ENCODE data around the gene VN1R2. TPM values are rescaled to one million over a fixed set of nuclear protein-coding genes. Genes with fewer than 3 reads are reported as not detected.
A peak's percentile ranks its signal among the peaks of the same experiment; 100 is the strongest.
"Not testable (repeated sequence)": the region's sequence is repeated elsewhere in the genome, so short reads cannot be mapped to it uniquely, and the experiment has no call there.

Gene VN1R2, protein sequence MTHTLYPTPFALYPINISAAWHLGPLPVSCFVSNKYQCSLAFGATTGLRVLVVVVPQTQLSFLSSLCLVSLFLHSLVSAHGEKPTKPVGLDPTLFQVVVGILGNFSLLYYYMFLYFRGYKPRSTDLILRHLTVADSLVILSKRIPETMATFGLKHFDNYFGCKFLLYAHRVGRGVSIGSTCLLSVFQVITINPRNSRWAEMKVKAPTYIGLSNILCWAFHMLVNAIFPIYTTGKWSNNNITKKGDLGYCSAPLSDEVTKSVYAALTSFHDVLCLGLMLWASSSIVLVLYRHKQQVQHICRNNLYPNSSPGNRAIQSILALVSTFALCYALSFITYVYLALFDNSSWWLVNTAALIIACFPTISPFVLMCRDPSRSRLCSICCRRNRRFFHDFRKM
- total RNA-seq (not detected), polyA plus RNA-seq (not detected)
- long read RNA-seq, donor 1 = 0 reads
- long read RNA-seq, donor 2 = 0 reads
- long read RNA-seq, donor 3 = 0 reads
- long read RNA-seq, donor 4 = 0 reads
- long read RNA-seq, donor 5 = 0 reads
- long read RNA-seq, donor 6 = 0 reads
- long read RNA-seq, donor 7 = 0 reads
- long read RNA-seq, donor 8 = 0 reads
- long read RNA-seq, donor 9 = 0 reads
- long read RNA-seq, donor 10 = 0 reads

DNA sequence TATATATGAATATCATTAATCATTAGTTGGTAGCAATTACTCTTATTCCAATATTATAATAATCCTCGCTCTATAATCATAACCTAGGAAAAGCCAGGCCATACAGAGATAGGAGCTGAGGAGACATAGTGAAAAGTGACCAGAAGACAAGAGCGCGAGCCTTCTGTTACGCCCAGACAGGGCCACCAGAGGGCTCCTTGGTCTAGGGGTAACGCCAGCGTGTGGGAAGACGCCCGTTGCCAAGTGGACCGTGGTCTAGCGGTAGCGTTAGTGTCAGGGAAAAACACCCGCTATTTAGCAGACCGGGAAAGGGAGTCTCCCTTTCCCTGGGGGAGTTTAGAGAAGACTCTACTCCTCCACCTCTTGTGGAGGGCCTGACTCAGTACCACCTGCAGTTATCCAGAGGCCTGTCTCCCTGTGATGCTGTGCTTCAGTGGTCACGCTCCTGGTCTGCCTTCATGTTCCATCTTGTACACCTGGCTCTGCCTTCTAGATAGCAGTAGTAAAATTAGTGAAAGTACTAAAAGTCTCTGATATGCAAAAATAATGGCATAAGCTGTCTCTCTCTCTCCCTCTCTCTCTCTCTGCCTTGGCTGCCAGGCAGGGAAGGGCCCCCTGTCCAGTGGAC is at the start of gene VN1R2:
Gene VN1R2 (plus strand): TSS at position 578 of the 628 bp plus-strand sequence. CDS start 84 bp downstream, outside the sequence.
- H3K27ac ChIP-seq; DNase-seq; intact Hi-C loops (cut with DNase I); H3K27me3 ChIP-seq; H3K36me3 ChIP-seq (replicated peaks in 1 of 2); H3K4me3 ChIP-seq; H3K9me3 ChIP-seq (replicated peaks in 1 of 3); H3K4me1 ChIP-seq (replicated peaks in 1 of 2): not testable (repeated sequence)
- WGBS, 4 donors = 60 to 65% (median 63%) methylated on average over 14 of the region's 14 CpGs

DNA sequence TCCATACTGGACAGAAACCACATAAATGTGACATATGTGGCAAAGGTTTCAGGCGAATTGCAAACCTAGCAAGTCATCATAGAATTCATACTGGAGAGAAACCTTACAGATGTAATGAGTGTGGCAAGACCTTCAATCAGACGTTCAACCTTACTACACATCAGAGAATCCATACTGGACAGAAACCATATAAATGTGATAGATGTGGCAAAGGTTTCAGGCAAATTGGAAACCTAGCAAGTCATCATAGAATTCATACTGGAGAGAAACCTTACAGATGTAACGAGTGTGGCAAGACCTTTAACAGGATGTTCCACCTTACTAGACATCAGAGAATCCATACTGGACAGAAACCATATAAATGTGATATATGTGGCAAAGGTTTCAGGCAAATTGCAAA is 46.5 kb upstream of the VN1R2 start:
- intact Hi-C loops (cut with DNase I); H3K27me3 ChIP-seq; H3K4me1 ChIP-seq (replicated peaks in 1 of 2); H3K27ac ChIP-seq; DNase-seq: not testable (repeated sequence)
- Histone ChIP-seq H3K4me3 (peak overlapping the region in 1 of 4 donors; percentile 41), H3K36me3 (replicated peaks in 1 of 2) (peaks cover 0 to 12% of the 10 kb centered on the region in 2 donors), H3K9me3 (replicated peaks in 1 of 3) (peaks cover 12 to 91% (median 12%) of the 10 kb centered on the region in 3 donors)
- WGBS, 4 donors = 86 to 96% (median 91%) methylated on average over 3 of the region's 3 CpGs

DNA sequence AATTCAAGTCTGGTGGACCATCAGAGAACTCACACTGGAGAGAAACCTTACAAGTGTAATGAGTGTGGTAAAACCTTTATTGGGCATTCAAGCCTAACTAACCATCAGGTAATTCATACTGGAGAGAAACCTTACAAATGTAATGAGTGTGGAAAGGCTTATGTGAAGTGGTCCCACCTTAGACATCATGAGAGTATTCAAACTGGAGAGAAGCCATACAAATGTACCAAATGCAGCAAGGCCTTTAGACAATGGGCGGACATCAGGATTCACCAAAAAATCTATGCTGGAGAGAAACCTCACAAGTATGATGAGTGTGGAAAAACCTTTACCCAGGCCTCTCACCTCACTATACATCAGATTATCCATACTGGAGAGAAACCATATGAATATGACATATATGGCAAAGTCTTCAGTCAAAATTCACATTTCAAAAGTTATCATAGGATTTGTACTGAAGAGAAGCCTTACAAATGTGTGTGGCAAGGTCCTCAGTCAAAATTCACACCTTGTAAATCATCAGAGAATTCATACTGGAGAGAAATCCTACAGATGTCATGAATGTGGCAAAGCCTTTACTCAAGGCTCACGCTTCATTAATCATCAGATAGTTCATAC is 45.3 kb upstream of the VN1R2 start:
- peak overlapping the region in 1 of 4 donors; percentile 21 for H3K4me3 ChIP-seq
- 98 to 100% (median 98%) methylated on average over 2 of the region's 2 CpGs for WGBS, 4 donors
- DNase-seq = no peak
- TF ChIP-seq POLR2A (IDR thresholded peaks at IDR 0.05) = no peak
- TF ChIP-seq, protein P1, sequence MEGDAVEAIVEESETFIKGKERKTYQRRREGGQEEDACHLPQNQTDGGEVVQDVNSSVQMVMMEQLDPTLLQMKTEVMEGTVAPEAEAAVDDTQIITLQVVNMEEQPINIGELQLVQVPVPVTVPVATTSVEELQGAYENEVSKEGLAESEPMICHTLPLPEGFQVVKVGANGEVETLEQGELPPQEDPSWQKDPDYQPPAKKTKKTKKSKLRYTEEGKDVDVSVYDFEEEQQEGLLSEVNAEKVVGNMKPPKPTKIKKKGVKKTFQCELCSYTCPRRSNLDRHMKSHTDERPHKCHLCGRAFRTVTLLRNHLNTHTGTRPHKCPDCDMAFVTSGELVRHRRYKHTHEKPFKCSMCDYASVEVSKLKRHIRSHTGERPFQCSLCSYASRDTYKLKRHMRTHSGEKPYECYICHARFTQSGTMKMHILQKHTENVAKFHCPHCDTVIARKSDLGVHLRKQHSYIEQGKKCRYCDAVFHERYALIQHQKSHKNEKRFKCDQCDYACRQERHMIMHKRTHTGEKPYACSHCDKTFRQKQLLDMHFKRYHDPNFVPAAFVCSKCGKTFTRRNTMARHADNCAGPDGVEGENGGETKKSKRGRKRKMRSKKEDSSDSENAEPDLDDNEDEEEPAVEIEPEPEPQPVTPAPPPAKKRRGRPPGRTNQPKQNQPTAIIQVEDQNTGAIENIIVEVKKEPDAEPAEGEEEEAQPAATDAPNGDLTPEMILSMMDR (IDR thresholded peaks at IDR 0.05) = no peak
- no peaks in the 10 kb centered on the region for H3K4me1 ChIP-seq (replicated peaks in 1 of 2)
- intact Hi-C loops (cut with DNase I) = no loop called here
- peaks cover 0 to 12% of the 10 kb centered on the region in 2 donors for H3K36me3 ChIP-seq (replicated peaks in 1 of 2)
- H3K27ac ChIP-seq = no peak overlapping the region
- H3K9me3 ChIP-seq (replicated peaks in 1 of 3) = peaks cover 12 to 99% (median 12%) of the 10 kb centered on the region in 3 donors
- H3K27me3 ChIP-seq = no peaks in the 10 kb centered on the region

DNA sequence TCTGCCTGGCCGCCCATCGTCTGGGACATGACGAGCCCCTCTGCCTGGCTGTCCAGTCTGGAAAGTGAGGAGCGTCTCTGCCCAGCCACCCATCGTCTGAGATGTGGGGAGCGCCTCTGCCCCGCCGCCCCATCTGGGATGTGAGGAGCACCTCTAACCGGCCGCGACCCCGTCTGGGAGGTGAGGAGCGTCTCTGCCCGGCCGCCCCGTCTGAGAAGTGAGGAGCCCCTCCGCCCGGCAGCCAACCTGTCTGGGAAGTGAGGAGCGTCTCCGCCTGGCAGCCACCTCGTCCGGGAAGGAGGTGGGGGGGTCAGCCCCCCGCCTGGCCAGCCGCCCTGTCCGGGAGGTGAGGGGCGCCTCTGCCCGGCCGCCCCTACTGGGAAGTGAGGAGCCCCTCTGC is 35.4 kb upstream of the VN1R2 start:
- intact Hi-C loops (cut with DNase I) = loop anchor here in 1 of 2 donors (10.0 kb wide), 1 partner anchor 738 kb away; no protein-coding TSS in a partner anchor
- not testable (repeated sequence) for H3K4me3 ChIP-seq; H3K36me3 ChIP-seq (replicated peaks in 1 of 2); DNase-seq; H3K27ac ChIP-seq; H3K27me3 ChIP-seq; H3K4me1 ChIP-seq (replicated peaks in 1 of 2)
- 95 to 97% methylated on average over 25 of the region's 28 CpGs; no CpG with 5 or more reads in 2 of the 4 donors for WGBS, 4 donors
- H3K9me3 ChIP-seq (replicated peaks in 1 of 3) = peaks cover 0 to 67% (median 7%) of the 10 kb centered on the region in 3 donors

DNA sequence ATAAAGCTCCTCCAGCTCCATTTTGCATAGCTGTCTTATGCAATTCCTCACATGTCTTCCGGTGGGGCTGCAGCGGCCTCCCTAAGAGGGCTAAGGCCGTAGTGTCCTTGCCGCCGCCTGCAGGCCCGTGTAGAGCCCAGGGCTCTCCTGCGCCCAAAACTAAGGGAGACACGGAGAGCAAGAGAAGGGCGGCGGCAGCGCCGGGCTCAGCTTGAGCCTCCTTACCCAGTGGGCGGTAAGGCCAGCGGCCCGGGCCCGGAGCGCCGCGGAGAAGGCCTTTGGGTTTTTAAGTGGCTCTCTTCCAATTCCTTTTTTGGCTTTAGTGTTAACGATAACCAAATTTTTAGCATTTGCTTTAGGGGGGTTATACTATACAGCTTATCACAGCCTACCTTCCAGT is 33.5 kb upstream of the VN1R2 start:
- Histone ChIP-seq H3K4me3 (no peak overlapping the region), H3K4me1 (replicated peaks in 1 of 2) (no peaks in the 10 kb centered on the region), H3K36me3 (replicated peaks in 1 of 2) (no peaks in the 10 kb centered on the region), H3K27ac (no peak overlapping the region), H3K9me3 (replicated peaks in 1 of 3) (peaks cover 0 to 67% (median 0%) of the 10 kb centered on the region in 3 donors), H3K27me3 (no peaks in the 10 kb centered on the region)
- TF ChIP-seq POLR2A (IDR thresholded peaks at IDR 0.05) = no peak
- TF ChIP-seq, protein P1 (IDR thresholded peaks at IDR 0.05) = no peak
- intact Hi-C loops (cut with DNase I) = loop anchor here in 1 of 2 donors (10.0 kb wide), 1 partner anchor 740 kb away; no protein-coding TSS in a partner anchor
- WGBS, 4 donors = 91 to 96% (median 95%) methylated on average over 11 to 20 of the region's 20 CpGs
- DNase-seq = no peak

Data from adrenal gland (tissue), 19 donors.